GM23338 (cell line): ENCODE measurements around the gene BICC1. TPM values are rescaled to one million over a fixed set of nuclear protein-coding genes. Genes with fewer than 3 reads are reported as not detected.

Source experiments
- ATAC-seq: fragments of 200-7000 bp; cut with Tn5 transposase; 3 replicates; pipeline ENCODE4 v1.9.1; 2020
- DNase-seq: peaks from one replicate; pipeline ENCODE4 v3.0.0-alpha.2; 2015; ENCODE audit warnings: low spot score
- H2AFZ ChIP-seq: fragments of 200-600 bp; sonication (generic); 2 replicates; pipeline ENCODE4 v1.8.0; 2016; ENCODE audit warnings: antibody characterized with exemption, mild to moderate bottlenecking, moderate library complexity
- H3F3A ChIP-seq: fragments of 200-600 bp; sonication (generic); replicated peaks from 2 replicates; pipeline ENCODE4 v1.8.0; 2017; ENCODE audit warnings: antibody characterized with exemption, mixed run types, low read depth
- H3K27ac ChIP-seq: fragments of 200-600 bp; sonication (generic); 2 replicates; pipeline ENCODE4 v1.6.1; 2016; ENCODE audit warnings: low read depth
- H3K27me3 ChIP-seq: fragments of 200-600 bp; sonication (generic); 2 replicates; pipeline ENCODE4 v1.8.0; 2016; ENCODE audit warnings: mild to moderate bottlenecking, mixed run types, moderate library complexity; ENCODE audit not compliant: insufficient read depth
- H3K36me3 ChIP-seq: fragments of 200-600 bp; sonication (generic); 2 replicates; pipeline ENCODE4 v1.8.0; 2016; ENCODE audit warnings: mild to moderate bottlenecking; ENCODE audit not compliant: insufficient read depth
- H3K4me1 ChIP-seq: fragments of 200-600 bp; sonication (generic); 2 replicates; pipeline ENCODE4 v1.8.0; 2016; ENCODE audit warnings: mild to moderate bottlenecking, moderate library complexity; ENCODE audit not compliant: insufficient read depth
- H3K4me2 ChIP-seq: fragments of 200-600 bp; sonication (generic); 2 replicates; pipeline ENCODE4 v1.7.1; 2017; ENCODE audit warnings: mixed run types
- H3K4me3 ChIP-seq: fragments of 200-600 bp; sonication (generic); 2 replicates; pipeline ENCODE4 v1.6.1; 2016; ENCODE audit warnings: mixed run types
- H3K79me2 ChIP-seq: fragments of 200-600 bp; sonication (generic); replicated peaks from 2 replicates; pipeline ENCODE4 v1.8.0; 2017; ENCODE audit warnings: mild to moderate bottlenecking; ENCODE audit not compliant: insufficient read depth
- H3K9me2 ChIP-seq: fragments of 200-600 bp; sonication (generic); 2 replicates; pipeline ENCODE4 v1.8.0; 2017; ENCODE audit not compliant: insufficient read depth
- H4K20me1 ChIP-seq: fragments of 200-600 bp; sonication (generic); replicated peaks from 2 replicates; pipeline ENCODE4 v1.8.0; 2017; ENCODE audit warnings: mild to moderate bottlenecking; ENCODE audit not compliant: insufficient read depth
- H3K27ac Mint-ChIP-seq: 2 replicates; pipeline ENCODE4 v1.8.0; 2020; ENCODE audit warnings: inconsistent platforms, mild to moderate bottlenecking, moderate library complexity, mixed read lengths
- H3K27me3 Mint-ChIP-seq: 3 replicates; pipeline ENCODE4 v1.8.0; 2022; ENCODE audit warnings: low read depth, mild to moderate bottlenecking, moderate library complexity, mixed read lengths, inconsistent platforms; ENCODE audit not compliant: insufficient read depth, poor library complexity
- H3K36me3 Mint-ChIP-seq: 3 replicates; pipeline ENCODE4 v1.8.0; 2021; ENCODE audit warnings: low read depth, mild to moderate bottlenecking, inconsistent platforms, moderate library complexity, mixed read lengths
- H3K4me1 Mint-ChIP-seq: 3 replicates; pipeline ENCODE4 v1.8.0; 2020; ENCODE audit warnings: mild to moderate bottlenecking, inconsistent platforms, mixed read lengths
- H3K4me3 Mint-ChIP-seq: 3 replicates; pipeline ENCODE4 v1.8.0; 2021; ENCODE audit warnings: moderate library complexity, mild to moderate bottlenecking, inconsistent platforms, mixed read lengths
- H3K9me3 Mint-ChIP-seq: 3 replicates; pipeline ENCODE4 v1.8.0; 2020; ENCODE audit warnings: moderate library complexity, mild to moderate bottlenecking, inconsistent platforms, mixed read lengths
- CREB1 ChIP-seq: fragments of 250-450 bp; sonication (Bioruptor Pico); IDR thresholded peaks from 2 replicates; pipeline ENCODE4 v1.5.0; 2020; ENCODE audit warnings: low read depth, mild to moderate bottlenecking, moderate library complexity
- ETS1 ChIP-seq: IDR thresholded peaks from 2 replicates; pipeline ENCODE4 v1.6.1; 2016; ENCODE audit warnings: antibody characterized with exemption
- EZH2 ChIP-seq: fragments of 200-600 bp; sonication (generic); IDR thresholded peaks from one replicate; pipeline ENCODE4 v1.8.0; 2017; ENCODE audit warnings: antibody characterized with exemption, mild to moderate bottlenecking, low read depth; ENCODE audit not compliant: unreplicated experiment
- EZH2phosphoT487 ChIP-seq: fragments of 200-600 bp; sonication (generic); IDR thresholded peaks from one replicate; pipeline ENCODE4 v1.8.1; 2018; ENCODE audit warnings: antibody characterized with exemption; ENCODE audit not compliant: unreplicated experiment
- NANOG ChIP-seq: IDR thresholded peaks from 2 replicates; pipeline ENCODE4 v1.6.1; 2016; ENCODE audit warnings: antibody characterized with exemption, borderline replicate concordance
- POLR2AphosphoS5 ChIP-seq: IDR thresholded peaks from 2 replicates; pipeline ENCODE4 v1.6.1; 2016; ENCODE audit warnings: antibody characterized with exemption, low read depth
- REST ChIP-seq: IDR thresholded peaks from one replicate; pipeline ENCODE4 v1.6.1; 2018; ENCODE audit warnings: antibody characterized with exemption; ENCODE audit not compliant: unreplicated experiment
- STAT1 ChIP-seq: IDR thresholded peaks from one replicate; pipeline ENCODE4 v1.6.1; 2016; ENCODE audit warnings: antibody characterized with exemption; ENCODE audit not compliant: unreplicated experiment
- ZNF114 ChIP-seq: fragments of 250-450 bp; sonication (Bioruptor Pico); IDR thresholded peaks from 2 replicates; pipeline ENCODE4 v1.5.0; 2020; ENCODE audit warnings: mild to moderate bottlenecking, moderate library complexity
- ZNF331 ChIP-seq: fragments of 250-450 bp; sonication (Bioruptor Pico); IDR thresholded peaks from 2 replicates; pipeline ENCODE4 v1.5.0; 2020; ENCODE audit warnings: low read depth, mild to moderate bottlenecking, moderate library complexity
- ZNF462 ChIP-seq: fragments of 250-450 bp; sonication (Bioruptor Pico); IDR thresholded peaks from 2 replicates; pipeline ENCODE4 v1.5.0; 2020; ENCODE audit warnings: mild to moderate bottlenecking, moderate library complexity
- polyA plus RNA-seq: library from polyadenylated mRNA; unstranded; fragments of >200 nt; fragmentation: Nextera tagmentation; extraction: Ambion mirVana; gene quantifications from 2 replicates; pipeline ENCODE4 v1.2.1, GENCODE V29; 2016
- total RNA-seq: library from RNA; depleted of rRNA; stranded (reverse); fragments of >200 nt; shearing (Covaris generic); gene quantifications from 2 replicates; pipeline ENCODE4 v1.2.3, GENCODE V29; 2014

The BICC1 gene
- total and polyA plus RNA-seq, 2 experiments from 2014 or later: 1.3 to 2.2 TPM

- Histone ChIP-seq H3F3A (no peaks in the 10 kb centered on the region), H3K4me2 (no peak overlapping the region), H3K36me3 (no peaks in the 10 kb centered on the region), H3K9me2 (no peaks in the 10 kb centered on the region; the same call in 1 of the 2 replicates), H3K4me3 (no peak overlapping the region), H2AFZ (no peak overlapping the region), H3K27me3 (no peaks in the 10 kb centered on the region), H3K27ac (no peak overlapping the region), H3K79me2 (no peaks in the 10 kb centered on the region), H3K4me1 (no peaks in the 10 kb centered on the region), H4K20me1 (no peaks in the 10 kb centered on the region)
- Mint-ChIP-seq H3K27ac (no peak overlapping the region), H3K36me3 (no peaks in the 10 kb centered on the region; the same call in 2 of the 3 replicates), H3K27me3 (peaks cover 4% of the 10 kb centered on the region), H3K9me3 (no peaks in the 10 kb centered on the region), H3K4me3 (no peak overlapping the region), H3K4me1 (no peaks in the 10 kb centered on the region)
- no peak for TF ChIP-seq ZNF331 (CRISPR knock-in tag)
- no peak for TF ChIP-seq ETS1
- DNase-seq (no peak), ATAC-seq (no peak)
These were observed 210.5 kb downstream of the BICC1 start for GRCh38 chr10:58723186-58723585.

GRCh38 chr10:58723966-58724365, 211.3 kb downstream of the BICC1 start:
- Histone ChIP-seq H3F3A (no peaks in the 10 kb centered on the region), H3K79me2 (no peaks in the 10 kb centered on the region), H2AFZ (no peak overlapping the region), H3K9me2 (no peaks in the 10 kb centered on the region; the same call in 1 of the 2 replicates), H4K20me1 (no peaks in the 10 kb centered on the region), H3K27me3 (no peaks in the 10 kb centered on the region), H3K36me3 (no peaks in the 10 kb centered on the region), H3K4me1 (no peaks in the 10 kb centered on the region), H3K4me2 (no peak overlapping the region), H3K27ac (no peak overlapping the region), H3K4me3 (no peak overlapping the region)
- Mint-ChIP-seq H3K4me3 (no peak overlapping the region), H3K36me3 (no peaks in the 10 kb centered on the region; the same call in 2 of the 3 replicates), H3K27me3 (peaks cover 4% of the 10 kb centered on the region), H3K27ac (no peak overlapping the region), H3K4me1 (no peaks in the 10 kb centered on the region), H3K9me3 (no peaks in the 10 kb centered on the region)
- ATAC-seq (no peak), DNase-seq (no peak)
- TF ChIP-seq POLR2AphosphoS5 (no peak), STAT1 (no peak), CREB1 (no peak), EZH2phosphoT487 (no peak), REST (no peak), NANOG (no peak), ZNF462 (CRISPR knock-in tag) (no peak), EZH2 (no peak), ETS1 (no peak), ZNF114 (CRISPR knock-in tag) (no peak)
